ENCODE measurements around the gene MS4A7.

GRCh38 chr11:60371386-60371785 is 6.9 kb upstream of the MS4A7 start:
- TF ChIP-seq, protein P1, sequence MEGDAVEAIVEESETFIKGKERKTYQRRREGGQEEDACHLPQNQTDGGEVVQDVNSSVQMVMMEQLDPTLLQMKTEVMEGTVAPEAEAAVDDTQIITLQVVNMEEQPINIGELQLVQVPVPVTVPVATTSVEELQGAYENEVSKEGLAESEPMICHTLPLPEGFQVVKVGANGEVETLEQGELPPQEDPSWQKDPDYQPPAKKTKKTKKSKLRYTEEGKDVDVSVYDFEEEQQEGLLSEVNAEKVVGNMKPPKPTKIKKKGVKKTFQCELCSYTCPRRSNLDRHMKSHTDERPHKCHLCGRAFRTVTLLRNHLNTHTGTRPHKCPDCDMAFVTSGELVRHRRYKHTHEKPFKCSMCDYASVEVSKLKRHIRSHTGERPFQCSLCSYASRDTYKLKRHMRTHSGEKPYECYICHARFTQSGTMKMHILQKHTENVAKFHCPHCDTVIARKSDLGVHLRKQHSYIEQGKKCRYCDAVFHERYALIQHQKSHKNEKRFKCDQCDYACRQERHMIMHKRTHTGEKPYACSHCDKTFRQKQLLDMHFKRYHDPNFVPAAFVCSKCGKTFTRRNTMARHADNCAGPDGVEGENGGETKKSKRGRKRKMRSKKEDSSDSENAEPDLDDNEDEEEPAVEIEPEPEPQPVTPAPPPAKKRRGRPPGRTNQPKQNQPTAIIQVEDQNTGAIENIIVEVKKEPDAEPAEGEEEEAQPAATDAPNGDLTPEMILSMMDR (conservative IDR thresholded peaks at IDR 0.05 in 1 of 2, IDR thresholded peaks at IDR 0.05 in 1 of 2; ENCODE audit: low read depth in 1 of 2, low read length in 2 of 2) = no peak
- no peak for TF ChIP-seq EZH2 (IDR thresholded peaks at IDR 0.05; ENCODE audit: low read length, missing control alignments)
